Right renal cortex interstitium (tissue), 3 donors: ENCODE data around the gene SIPA1L3. TPM values are rescaled to one million over a fixed set of nuclear protein-coding genes. Genes with fewer than 3 reads are reported as not detected.

Experiments
- DNase-seq, 3 donors: peaks; one replicate each; pipeline ENCODE4 v3.0.0-alpha.2; 2013; ENCODE audit warnings: low read depth in 3 of 3, low spot score in 2 of 3
- polyA plus RNA-seq, 3 donors: library from polyadenylated mRNA; unstranded; fragments of 120-200 nt; gene quantifications; one replicate each; pipeline ENCODE4 v1.2.1, GENCODE V29; 2013; ENCODE audit not compliant: insufficient read length in 3 of 3

The SIPA1L3 gene
- polyA plus RNA-seq, 3 donors: 25.4 to 28.2 (median 25.7) TPM

DNA sequence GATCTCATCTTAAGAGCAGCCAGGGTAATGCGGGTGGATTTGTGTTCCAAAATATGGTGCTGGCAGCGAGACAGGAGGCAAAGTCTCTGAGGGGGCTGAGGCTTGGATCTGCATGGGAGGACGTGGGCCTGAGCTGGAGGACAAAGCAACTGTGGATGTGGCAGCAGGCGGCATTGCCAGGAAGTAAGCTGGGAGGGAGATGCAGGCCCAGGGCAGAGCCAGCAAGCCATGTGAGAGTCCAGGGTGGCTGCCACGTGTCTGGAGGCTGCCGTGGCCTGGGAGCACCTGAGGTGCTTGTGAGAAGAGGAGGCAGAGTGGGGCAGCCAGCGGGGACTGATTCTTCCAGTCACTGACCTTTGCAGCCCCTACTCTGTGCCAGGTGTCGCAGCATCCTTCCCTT lies 265.0 kb downstream of the SIPA1L3 start:
- no peak for DNase-seq

DNA sequence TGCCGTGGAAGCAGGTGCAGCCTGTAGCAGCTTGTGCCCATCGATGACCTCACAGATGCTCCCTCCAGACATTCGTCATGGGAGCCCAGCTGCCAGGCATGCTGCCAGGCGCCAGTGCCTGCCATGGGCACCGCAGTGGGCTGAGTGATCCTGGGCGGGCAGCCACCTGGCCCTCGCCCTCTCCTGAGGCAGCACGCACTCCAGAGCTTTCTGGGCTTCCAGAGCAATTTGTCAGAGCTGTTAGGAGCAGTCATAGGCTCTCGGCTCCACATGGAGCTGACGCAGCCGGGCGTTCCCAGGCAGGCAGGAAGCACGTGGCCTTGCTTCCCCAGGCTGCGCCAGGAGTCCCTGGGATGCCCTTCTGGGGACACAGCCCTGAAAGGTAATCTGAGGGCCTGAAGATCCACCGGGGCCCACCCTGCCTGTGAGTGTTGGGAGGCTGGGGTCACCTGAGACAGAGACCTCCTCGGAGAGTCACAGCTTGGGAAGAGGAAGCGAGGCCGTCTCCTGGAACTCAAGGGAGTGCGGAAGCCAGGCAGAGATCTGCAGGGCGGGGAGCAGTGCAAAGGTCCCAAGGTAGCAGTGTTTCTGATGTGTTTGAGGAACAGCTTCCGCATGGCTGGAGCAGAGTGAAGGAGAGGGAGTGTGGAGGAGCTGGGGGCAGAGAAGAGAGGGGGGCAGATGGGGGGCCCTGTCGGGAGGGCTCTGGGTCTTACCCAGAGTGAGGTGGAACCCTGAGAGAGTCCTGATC lies 266.5 kb downstream of the SIPA1L3 start:
- no peak for DNase-seq

GRCh38 chr19:38175422-38175821 lies 268.4 kb downstream of the SIPA1L3 start:
- no peak for DNase-seq

- no peak for DNase-seq
Observed at GRCh38 chr19:38180071-38180470, 273.1 kb downstream of the SIPA1L3 start.

DNA sequence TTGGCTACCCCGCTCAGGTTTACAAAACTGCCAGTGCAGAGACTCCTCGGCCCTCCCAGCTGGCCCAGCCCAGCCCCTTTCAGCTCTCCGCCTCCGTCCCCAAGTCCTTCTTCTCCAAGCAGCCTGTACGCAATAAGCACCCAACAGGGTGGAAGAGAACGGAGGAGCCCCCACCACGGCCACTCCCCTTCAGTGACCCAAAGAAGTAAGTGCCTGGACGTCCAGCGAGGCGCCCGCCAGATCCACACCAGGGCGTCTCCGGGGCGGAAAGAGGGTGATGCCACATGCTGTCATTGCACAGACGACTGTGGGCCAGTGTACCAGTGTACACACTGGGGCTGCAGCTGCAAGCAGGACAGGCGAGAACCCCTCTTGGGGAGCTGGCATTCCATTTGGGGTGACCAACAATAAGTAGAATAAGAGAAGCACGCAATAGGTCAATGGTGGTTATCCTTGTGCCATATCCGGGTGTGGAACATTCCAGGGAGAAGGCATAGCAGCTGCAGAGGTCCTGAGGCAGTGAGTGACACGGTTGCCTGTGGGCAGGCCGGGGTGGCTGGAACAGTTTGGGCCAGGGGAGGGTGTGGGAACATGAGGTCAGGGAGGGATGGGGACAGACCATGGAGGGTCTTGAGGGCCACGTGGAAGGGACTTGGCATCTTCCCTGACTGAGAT lies 275.7 kb downstream of the SIPA1L3 start:
- DNase-seq: no peak

DNA sequence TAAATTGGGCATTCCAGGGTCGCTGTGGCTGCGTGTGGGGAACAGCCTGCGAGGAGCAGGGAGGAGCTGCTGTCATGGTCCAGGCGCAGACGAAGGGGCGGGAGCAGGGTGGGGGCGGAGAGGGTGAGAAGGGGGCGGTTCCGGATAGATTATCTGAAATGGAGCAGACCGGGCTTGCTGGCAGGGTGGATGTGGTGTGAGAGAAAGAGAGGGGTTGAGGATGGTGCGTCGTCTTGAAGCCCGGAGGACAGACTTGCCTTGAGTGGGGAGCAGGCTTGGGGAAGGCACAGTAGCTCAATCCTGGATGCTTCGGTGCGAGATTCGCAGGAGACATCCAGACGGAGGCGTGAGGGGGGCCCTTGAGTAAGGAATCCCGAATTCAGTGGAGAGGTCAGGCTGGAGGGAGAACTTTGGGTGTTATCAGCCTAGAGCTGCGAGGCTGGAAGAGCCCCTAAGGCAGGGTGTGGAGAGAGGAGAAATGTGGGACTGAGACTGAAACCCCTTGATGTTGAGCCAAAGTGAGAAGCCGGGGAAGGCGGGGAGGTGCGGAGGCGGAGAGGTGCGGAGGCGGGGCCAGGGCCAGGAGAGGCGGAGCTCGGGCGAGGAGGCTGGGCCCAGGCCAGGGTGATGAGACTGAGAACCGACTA lies 276.4 kb downstream of the SIPA1L3 start:
- no peak for DNase-seq

- no peak for DNase-seq
Observed at GRCh38 chr19:38184815-38185214, 277.8 kb downstream of the SIPA1L3 start.

- no peak for DNase-seq
Observed at GRCh38 chr19:38185562-38185961, 278.6 kb downstream of the SIPA1L3 start.

DNA sequence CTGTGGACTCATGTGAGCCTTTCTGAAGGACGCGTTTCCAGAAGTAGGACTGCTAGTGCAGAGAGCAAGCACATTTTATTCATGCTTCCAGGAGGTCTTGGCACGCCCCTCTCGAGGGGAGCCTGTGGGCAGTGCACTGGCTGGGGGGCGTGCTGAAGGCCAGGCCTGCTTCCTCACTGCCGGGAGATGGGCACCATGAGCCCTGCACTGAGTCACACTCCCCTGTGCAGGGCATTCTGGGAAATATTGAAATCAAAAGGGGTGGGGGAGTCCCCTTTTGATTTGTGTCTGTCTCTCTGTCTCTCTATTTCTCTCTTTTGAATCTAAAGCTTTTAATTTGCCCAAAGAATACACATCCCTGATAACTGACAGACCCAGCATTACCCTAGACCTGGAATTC lies 283.1 kb downstream of the SIPA1L3 start:
- DNase-seq: no peak

DNA sequence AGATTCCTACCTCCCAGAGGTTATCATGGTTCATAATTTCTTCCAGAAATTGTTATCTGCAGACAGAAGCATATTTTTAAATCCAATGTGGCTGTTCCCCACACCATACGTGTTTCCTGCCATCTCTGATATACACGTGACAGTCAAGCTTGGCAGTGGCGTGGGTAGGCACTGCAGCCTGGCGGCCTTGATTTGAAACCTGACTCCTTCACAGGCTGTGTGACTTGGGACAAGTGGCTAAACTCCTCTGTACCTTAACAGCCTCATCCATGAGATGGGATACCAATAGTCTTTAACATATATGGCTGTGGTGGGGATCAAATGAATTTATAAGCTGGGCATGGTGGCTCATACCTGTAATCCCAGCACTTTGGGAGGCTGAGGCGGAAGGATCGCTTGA lies 283.8 kb downstream of the SIPA1L3 start:
- DNase-seq: no peak

DNA sequence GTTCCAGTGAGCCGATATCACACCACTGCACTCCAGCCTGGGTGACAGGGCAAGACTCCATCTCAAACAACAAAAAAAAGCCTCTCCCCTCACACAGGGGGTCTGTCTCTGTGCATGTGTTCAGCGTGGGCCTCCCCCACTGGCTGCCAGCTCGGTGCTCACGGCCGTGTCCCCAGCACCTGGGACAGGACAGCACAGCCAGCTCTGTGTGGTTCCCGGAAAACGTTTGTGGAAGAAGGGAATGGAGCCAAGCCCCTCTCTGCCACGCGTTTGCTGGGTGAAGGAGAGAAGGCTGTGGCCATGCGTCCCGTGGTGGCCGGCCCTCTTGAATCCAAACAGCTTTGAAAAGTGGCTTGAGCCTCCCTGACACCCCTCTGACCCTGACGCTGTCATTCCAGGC lies 284.7 kb downstream of the SIPA1L3 start:
- DNase-seq: no peak

- no peak for DNase-seq
Observed at GRCh38 chr19:38193445-38193844, 286.4 kb downstream of the SIPA1L3 start.

DNA sequence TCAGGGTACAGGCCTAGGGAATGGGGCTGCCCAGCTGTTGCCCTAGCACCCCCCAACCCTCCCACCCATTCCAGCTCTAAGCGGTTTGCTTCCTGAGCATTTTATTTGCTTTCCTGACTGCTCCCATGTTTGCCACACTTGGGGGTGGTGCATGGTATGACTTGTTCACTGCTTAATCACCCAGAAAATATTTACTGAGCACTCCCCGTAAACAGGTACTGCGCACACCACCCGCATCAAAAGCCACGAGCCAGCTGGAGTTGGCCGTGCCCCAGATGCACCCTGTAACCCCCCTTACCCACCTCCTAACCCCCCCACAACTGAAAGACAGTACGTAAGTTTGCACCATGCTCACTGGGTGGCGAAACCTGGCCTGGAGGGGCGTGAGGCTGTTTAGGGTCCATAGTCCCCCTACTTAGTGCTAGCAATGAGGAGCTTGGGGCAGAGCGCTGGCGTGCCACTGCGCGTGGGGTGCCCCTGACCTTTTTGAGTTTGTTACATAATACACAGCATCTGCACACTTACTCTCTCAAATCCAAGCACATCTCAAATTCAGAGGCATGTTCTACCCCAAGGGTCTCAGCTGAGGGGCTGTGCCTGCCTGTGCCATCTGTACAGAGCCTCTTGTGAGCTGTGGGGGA lies 287.2 kb downstream of the SIPA1L3 start:
- no peak for DNase-seq

DNA sequence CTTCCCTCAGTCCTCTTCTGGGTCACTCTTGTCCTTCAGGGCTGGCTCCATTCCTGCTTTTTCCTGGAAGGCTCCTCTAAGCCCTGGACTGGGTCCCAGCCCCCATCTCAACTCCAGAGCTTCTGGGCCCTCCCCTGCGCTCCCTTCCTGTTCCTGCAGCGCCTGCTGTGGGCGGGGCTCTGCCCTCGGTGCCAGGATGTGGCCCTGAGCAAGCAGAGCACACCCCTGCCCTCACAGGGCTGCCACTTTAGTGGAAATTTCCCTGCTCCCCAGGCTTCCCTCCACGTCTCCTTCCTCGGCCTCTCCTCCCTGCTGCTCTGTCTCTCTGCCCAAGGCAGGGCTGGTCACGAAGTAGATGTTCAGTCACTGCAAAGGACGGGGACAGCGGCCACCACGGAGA lies 288.2 kb downstream of the SIPA1L3 start:
- DNase-seq: no peak

- no peak for DNase-seq
Observed at GRCh38 chr19:38196245-38196837, 289.3 kb downstream of the SIPA1L3 start.

GRCh38 chr19:38196948-38197656 lies 290.1 kb downstream of the SIPA1L3 start:
- DNase-seq: no peak

- no peak for DNase-seq
Observed at GRCh38 chr19:38197937-38198704, 291.1 kb downstream of the SIPA1L3 start.

DNA sequence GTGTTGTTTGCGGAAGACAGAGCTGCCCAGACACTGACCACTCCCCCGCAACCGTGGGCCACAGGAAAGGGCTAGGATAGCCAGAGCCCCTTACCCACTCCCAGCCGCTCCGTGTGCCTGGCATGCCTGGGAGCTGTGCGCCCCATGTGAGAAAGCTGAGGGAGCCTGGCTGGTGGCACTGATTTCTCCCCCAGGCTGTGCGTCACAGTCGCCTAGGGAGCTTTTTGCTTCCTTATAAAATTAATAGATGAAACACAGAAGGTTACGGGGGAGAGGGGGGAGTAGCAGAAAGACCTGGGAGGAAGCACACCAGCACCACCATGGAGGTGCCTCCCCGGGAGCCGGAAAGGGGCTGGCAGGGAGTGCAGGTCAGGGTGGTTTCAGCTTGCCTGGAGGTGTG lies 292.3 kb downstream of the SIPA1L3 start:
- DNase-seq: no peak

DNA sequence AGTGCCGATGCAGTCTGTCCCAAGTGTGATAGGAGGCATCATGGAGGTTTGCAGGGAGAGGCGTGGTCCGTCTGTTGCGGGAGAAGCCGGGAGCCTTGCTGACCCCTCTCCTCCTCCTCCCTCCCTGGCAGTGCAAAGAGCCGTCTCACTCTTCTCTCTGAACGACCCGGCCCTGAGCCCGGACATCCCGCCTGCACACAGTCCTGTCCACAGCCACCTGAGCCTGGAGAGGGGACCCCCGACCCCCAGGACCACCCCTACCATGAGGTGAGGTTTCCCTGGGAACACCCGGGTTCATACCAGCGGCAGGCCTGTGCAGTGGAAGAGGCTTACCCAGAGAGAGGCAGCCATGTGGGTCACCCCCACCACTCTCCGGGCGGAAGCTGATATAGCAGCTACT lies 294.7 kb downstream of the SIPA1L3 start:
- no peak for DNase-seq

- no peak for DNase-seq
Observed at GRCh38 chr19:38202504-38202903, 295.5 kb downstream of the SIPA1L3 start.
